Peyer's patch (tissue), 4 donors: ENCODE measurements around the gene TPBGL. TPM values are rescaled to one million over a fixed set of nuclear protein-coding genes. Genes with fewer than 3 reads are reported as not detected.

ENCODE experiments used
- DNase-seq, 3 donors: peaks; one replicate each; pipeline ENCODE4 v3.0.0-alpha.2; 2017 to 2019
- H3K27ac ChIP-seq, 4 donors: fragments of 200-600 bp; sonication (generic); one replicate each; pipeline ENCODE4 v1.5.1; 2016 to 2019
- H3K27me3 ChIP-seq, 2 donors: fragments of 200-600 bp; sonication (generic); one replicate each; pipeline ENCODE4 v1.5.1; 2019
- H3K36me3 ChIP-seq, 3 donors: fragments of 200-600 bp; sonication (generic); one replicate each; pipeline ENCODE4 v1.5.1; 2016 to 2019
- H3K4me1 ChIP-seq, 4 donors: fragments of 200-600 bp; sonication (generic); one replicate each; pipeline ENCODE4 v1.5.1; 2016 to 2019
- H3K4me3 ChIP-seq, 4 donors: fragments of 200-600 bp; sonication (generic); 1 replicate in 3 of 4; 2 replicates in 1 of 4; pipeline ENCODE4 v1.5.1; 2016 to 2019; ENCODE audit warnings: mild to moderate bottlenecking in 1 of 4
- H3K9me3 ChIP-seq, 4 donors: fragments of 200-600 bp; sonication (generic); one replicate each; pipeline ENCODE4 v1.5.1; 2016 to 2019; ENCODE audit warnings: mild to moderate bottlenecking in 1 of 4
- CTCF ChIP-seq, 6 experiments: fragments of 450-650 bp in 4 of 6; fragments of 200-600 bp in 2 of 6; sonication (generic) in 1 of 6; IDR thresholded peaks; one replicate each; pipeline ENCODE4 v1.5.1; 2017 to 2019; ENCODE audit warnings: antibody characterized with exemption in 6 of 6, mild to moderate bottlenecking in 3 of 6, moderate library complexity in 1 of 6
- POLR2A ChIP-seq, 2 donors: fragments of 450-650 bp; IDR thresholded peaks; one replicate each; pipeline ENCODE4 v1.5.1; 2017; ENCODE audit warnings: antibody characterized with exemption in 2 of 2, mild to moderate bottlenecking in 2 of 2, moderate library complexity in 2 of 2
- total RNA-seq, 4 donors: library from RNA; depleted of rRNA; stranded (reverse); fragments of >200 nt; gene quantifications; one replicate each; pipeline ENCODE4 v1.1.0, GENCODE V29; 2016

The TPBGL gene
- total RNA-seq, 4 donors from 2014 or later = 0.35 TPM; not detected in 3

- H3K27ac ChIP-seq = peak overlapping the region in 2 of 4 donors; percentile 61 to 72
- peak in 1 of 3 donors; percentile 35 for DNase-seq
Measured at GRCh38 chr11:75277211-75277805, 36.7 kb downstream of the TPBGL start.

DNA sequence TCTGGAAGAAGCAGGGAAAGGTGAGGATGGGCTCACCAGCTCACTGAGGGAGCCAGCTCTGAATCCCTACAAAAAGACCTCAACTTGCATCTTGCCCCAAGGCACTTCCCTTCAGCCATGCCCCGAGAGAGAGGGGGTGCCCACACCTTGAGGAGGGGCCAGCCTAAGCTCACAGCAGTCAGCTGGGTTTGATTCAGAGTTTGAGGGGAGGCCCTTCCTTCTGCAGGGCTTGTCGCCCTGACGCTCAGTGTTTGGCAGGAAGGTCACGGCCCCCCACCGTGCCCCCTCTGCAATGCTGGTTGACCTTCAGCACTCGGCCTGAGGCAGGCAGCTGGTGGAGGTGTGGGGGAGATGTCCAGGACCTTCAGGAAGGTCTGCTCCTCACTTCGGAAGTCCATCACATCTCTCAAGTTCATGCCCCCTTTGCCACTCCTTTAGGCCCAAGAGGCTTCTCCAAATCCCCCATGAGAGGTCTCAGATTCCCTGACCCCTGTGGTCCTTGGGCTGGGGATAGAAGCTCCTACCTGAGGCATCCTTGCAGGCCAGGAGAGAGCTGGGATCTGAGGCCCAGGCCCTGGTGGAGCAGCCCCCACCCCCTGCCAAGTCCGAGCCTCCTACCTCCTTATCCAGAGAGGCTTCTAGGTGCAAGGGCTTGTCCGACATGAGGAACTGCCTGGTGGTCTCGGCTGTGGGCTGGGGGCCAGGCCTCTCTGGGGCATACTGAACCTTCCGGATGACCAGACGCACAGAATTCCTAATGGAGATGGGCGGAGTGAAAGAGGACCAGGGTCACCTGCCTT is 37.6 kb downstream of the TPBGL start:
- Histone ChIP-seq H3K4me1 (peaks cover 0 to 12% (median 0%) of the 10 kb centered on the region in 4 donors), H3K27ac (no peak overlapping the region), H3K36me3 (peaks cover 0 to 82% (median 0%) of the 10 kb centered on the region in 3 donors), H3K9me3 (no peaks in the 10 kb centered on the region), H3K27me3 (no peaks in the 10 kb centered on the region), H3K4me3 (no peak overlapping the region)
- no peak for TF ChIP-seq CTCF (IDR thresholded peaks at IDR 0.05)
- no peak for TF ChIP-seq POLR2A (IDR thresholded peaks at IDR 0.05)
- DNase-seq = peak in 1 of 3 donors; percentile 33

More at GRCh38 chr11:75277211-75277805, 36.7 kb downstream of the TPBGL start:
- Histone ChIP-seq H3K9me3 (no peaks in the 10 kb centered on the region), H3K27me3 (no peaks in the 10 kb centered on the region), H3K4me3 (no peak overlapping the region), H3K36me3 (peaks cover 0 to 82% (median 0%) of the 10 kb centered on the region in 3 donors), H3K4me1 (peaks cover 0 to 12% (median 0%) of the 10 kb centered on the region in 4 donors)
- TF ChIP-seq CTCF (IDR thresholded peaks at IDR 0.05) (no peak), POLR2A (IDR thresholded peaks at IDR 0.05) (no peak)

- no peaks in the 10 kb centered on the region for H3K27me3 ChIP-seq
- TF ChIP-seq POLR2A (IDR thresholded peaks at IDR 0.05) = no peak
- TF ChIP-seq CTCF (IDR thresholded peaks at IDR 0.05) = no peak
- peaks cover 0 to 12% (median 0%) of the 10 kb centered on the region in 4 donors for H3K4me1 ChIP-seq
- no peak overlapping the region for H3K27ac ChIP-seq
- peak in 1 of 3 donors; percentile 33 for DNase-seq
- no peak overlapping the region for H3K4me3 ChIP-seq
- peaks cover 0 to 82% (median 0%) of the 10 kb centered on the region in 3 donors for H3K36me3 ChIP-seq
- H3K9me3 ChIP-seq = no peaks in the 10 kb centered on the region
Measured at GRCh38 chr11:75279273-75279672, 38.7 kb downstream of the TPBGL start.

- H3K9me3 ChIP-seq = no peaks in the 10 kb centered on the region
- TF ChIP-seq POLR2A (IDR thresholded peaks at IDR 0.05) = no peak
- TF ChIP-seq CTCF (IDR thresholded peaks at IDR 0.05) = peak; percentile 93 to 97 (median 96)
- no peak overlapping the region for H3K4me3 ChIP-seq
- peaks cover 0 to 85% (median 0%) of the 10 kb centered on the region in 3 donors for H3K36me3 ChIP-seq
- no peaks in the 10 kb centered on the region for H3K27me3 ChIP-seq
- peak overlapping the region in 3 of 4 donors; percentile 1 to 56 (median 17) for H3K27ac ChIP-seq
- peaks cover 0 to 12% (median 0%) of the 10 kb centered on the region in 4 donors for H3K4me1 ChIP-seq
- peak; percentile 66 to 88 (median 76) for DNase-seq
Measured at GRCh38 chr11:75280227-75280701, 39.7 kb downstream of the TPBGL start.

GRCh38 chr11:75280770-75281468 is 40.3 kb downstream of the TPBGL start:
- Histone ChIP-seq H3K36me3 (peaks cover 0 to 92% (median 0%) of the 10 kb centered on the region in 3 donors), H3K4me3 (no peak overlapping the region), H3K27ac (peak overlapping the region in 2 of 4 donors; percentile 1 to 56), H3K27me3 (no peaks in the 10 kb centered on the region), H3K9me3 (no peaks in the 10 kb centered on the region), H3K4me1 (peaks cover 0 to 12% (median 0%) of the 10 kb centered on the region in 4 donors)
- peak in 1 of 6 experiments; percentile 19 for TF ChIP-seq CTCF (IDR thresholded peaks at IDR 0.05)
- no peak for TF ChIP-seq POLR2A (IDR thresholded peaks at IDR 0.05)
- DNase-seq = no peak
